SK-N-SH (cell line): ENCODE results near the gene FOXP1. TPM values are rescaled to one million over a fixed set of nuclear protein-coding genes. Genes with fewer than 3 reads are reported as not detected.

Experiments used
- CTCF ChIA-PET: fragments of 300-600, 350-600 bp; formaldehyde crosslinking; extraction: SDS; loops from one replicate; lab custom pipeline; 2021; lab: Yijun Ruan, JAX
- POLR2A ChIA-PET: fragments of 350-600 bp; sonication (Branson Sonifier 250); formaldehyde crosslinking; extraction: SDS; loops from one replicate; lab custom pipeline; 2020; ENCODE audit warnings: antibody characterized with exemption, inconsistent platforms; lab: Yijun Ruan, JAX
- DNase-seq: peaks from one replicate; pipeline ENCODE4 v3.0.0; 2012
- H2AFZ ChIP-seq: fragments of 200-600 bp; sonication (generic); 2 replicates; pipeline ENCODE4 v1.8.1; 2016; ENCODE audit warnings: antibody characterized with exemption, mild to moderate bottlenecking, low read depth
- H3F3A ChIP-seq: fragments of 200-600 bp; sonication (generic); replicated peaks from 2 replicates; pipeline ENCODE3; 2016; ENCODE audit warnings: antibody characterized with exemption, mild to moderate bottlenecking; ENCODE audit not compliant: insufficient read depth
- H3K27ac ChIP-seq, 2 experiments: fragments of 200-500 bp in 1 of 2; fragments of 200-600 bp in 1 of 2; sonication (Bioruptor generic) in 1 of 2; sonication (generic), shearing (Covaris generic) in 1 of 2; 2 replicates each; pipeline versions ENCODE4 v1.5.1 to v1.6.1; 2014 to 2016; ENCODE audit warnings: low read depth in 2 of 2, inconsistent platforms in 1 of 2, low read length in 1 of 2, mild to moderate bottlenecking in 1 of 2, mixed read lengths in 1 of 2
- H3K27me3 ChIP-seq: fragments of 200-600 bp; sonication (generic), shearing (Covaris generic); 2 replicates; pipeline ENCODE4 v1.6.1; 2016; ENCODE audit warnings: mixed run types; ENCODE audit not compliant: insufficient read depth
- H3K36me3 ChIP-seq, 2 experiments: fragments of 200-500 bp in 1 of 2; fragments of 200-600 bp in 1 of 2; sonication (Bioruptor generic) in 1 of 2; sonication (generic) in 1 of 2; replicated peaks in 1 of 2; 2 replicates each; pipeline versions ENCODE3 to v1.5.1; 2014 to 2016; ENCODE audit warnings: low read length in 1 of 2, mild to moderate bottlenecking in 1 of 2; ENCODE audit not compliant: insufficient read depth in 2 of 2, control insufficient read depth in 1 of 2
- H3K4me1 ChIP-seq, 2 experiments: fragments of 200-500 bp in 1 of 2; fragments of 200-600 bp in 1 of 2; sonication (Bioruptor generic) in 1 of 2; sonication (generic), shearing (Covaris generic) in 1 of 2; 2 replicates each; pipeline versions ENCODE4 v1.5.1 to v1.6.1; 2014 to 2016; ENCODE audit warnings: low read depth in 1 of 2, low read length in 1 of 2, mixed run types in 1 of 2; ENCODE audit not compliant: insufficient read depth in 2 of 2, control insufficient read depth in 1 of 2
- H3K4me2 ChIP-seq: fragments of 200-600 bp; sonication (generic), shearing (Covaris generic); 2 replicates; pipeline ENCODE4 v1.6.1; 2017; ENCODE audit warnings: mixed run types
- H3K4me3 ChIP-seq, 2 experiments: fragments of 200-500 bp in 1 of 2; fragments of 200-600 bp in 1 of 2; sonication (Bioruptor generic) in 1 of 2; sonication (generic), shearing (Covaris generic) in 1 of 2; 2 replicates each; pipeline versions ENCODE4 v1.5.1 to v1.8.1; 2014 to 2016; ENCODE audit warnings: low read depth in 2 of 2, inconsistent platforms in 1 of 2, low read length in 1 of 2, mild to moderate bottlenecking in 1 of 2, mixed read lengths in 1 of 2, moderate library complexity in 1 of 2
- H3K79me2 ChIP-seq: fragments of 200-600 bp; sonication (generic); 2 replicates; pipeline ENCODE4 v1.8.1; 2017; ENCODE audit warnings: mild to moderate bottlenecking; ENCODE audit not compliant: insufficient read depth
- H3K9ac ChIP-seq: fragments of 200-600 bp; sonication (generic); 2 replicates; pipeline ENCODE4 v1.6.1; 2017; ENCODE audit warnings: mixed run types
- H3K9me2 ChIP-seq: fragments of 200-600 bp; sonication (generic); 2 replicates; pipeline ENCODE4 v1.6.1; 2017; ENCODE audit warnings: mixed run types
- H3K9me3 ChIP-seq: fragments of 200-600 bp; sonication (generic); 2 replicates; pipeline ENCODE4 v1.6.1; 2017; ENCODE audit warnings: mixed run types, mild to moderate bottlenecking, moderate library complexity
- H4K20me1 ChIP-seq: fragments of 200-600 bp; sonication (generic); 2 replicates; pipeline ENCODE4 v1.6.1; 2017; ENCODE audit warnings: mild to moderate bottlenecking, mixed run types; ENCODE audit not compliant: insufficient read depth
- CHD2 ChIP-seq: fragments of 150-350 bp; IDR thresholded peaks from 2 replicates; pipeline ENCODE4 v1.6.1; 2018; ENCODE audit warnings: low read length; ENCODE audit not compliant: partially characterized antibody
- EP300 ChIP-seq, 2 experiments: IDR thresholded peaks; 2 replicates each; pipeline versions ENCODE4 v1.4.0 to v1.6.1; 2012; ENCODE audit warnings: borderline replicate concordance in 1 of 2, low read depth in 1 of 2, low read length in 1 of 2
- EZH2phosphoT487 ChIP-seq: fragments of 200-600 bp; sonication (generic); IDR thresholded peaks from 2 replicates; pipeline ENCODE4 v1.6.1; 2017; ENCODE audit warnings: low read depth, mixed run types, mild to moderate bottlenecking, antibody characterized with exemption, moderate library complexity, borderline replicate concordance
- GABPA ChIP-seq: IDR thresholded peaks from 2 replicates; pipeline ENCODE4 v1.4.0; 2012; ENCODE audit warnings: low read depth, mild to moderate bottlenecking
- JUND ChIP-seq: IDR thresholded peaks from 2 replicates; pipeline ENCODE4 v1.4.0; 2012
- MAX ChIP-seq: IDR thresholded peaks from 2 replicates; pipeline ENCODE4 v1.4.0; 2012; ENCODE audit warnings: low read depth
- MEF2A ChIP-seq: IDR thresholded peaks from 2 replicates; pipeline ENCODE4 v1.4.0; 2012; ENCODE audit warnings: low read depth, borderline replicate concordance
- PBX3 ChIP-seq: IDR thresholded peaks from 2 replicates; pipeline ENCODE4; 2012
- POLR2AphosphoS5 ChIP-seq: IDR thresholded peaks from 2 replicates; pipeline ENCODE4 v1.6.1; 2012; ENCODE audit warnings: low read depth, low read length
- RAD21 ChIP-seq: IDR thresholded peaks from 2 replicates; pipeline ENCODE4 v1.6.1; 2012; ENCODE audit warnings: mild to moderate bottlenecking, low read length
- RCOR1 ChIP-seq: fragments of 150-350 bp; IDR thresholded peaks from 2 replicates; pipeline ENCODE4 v1.6.1; 2017; ENCODE audit warnings: antibody characterized with exemption, low read length
- SIN3A ChIP-seq: IDR thresholded peaks from 2 replicates; pipeline ENCODE4 v1.6.1; 2012; ENCODE audit warnings: low read depth, mild to moderate bottlenecking, low read length, moderate library complexity, borderline replicate concordance
- TAF1 ChIP-seq: IDR thresholded peaks from 2 replicates; pipeline ENCODE4 v1.6.1; 2012; ENCODE audit warnings: low read depth, mild to moderate bottlenecking, low read length, moderate library complexity, borderline replicate concordance
- TEAD4 ChIP-seq: IDR thresholded peaks from 2 replicates; pipeline ENCODE4 v1.4.0; 2012; ENCODE audit warnings: mild to moderate bottlenecking, borderline replicate concordance; ENCODE audit not compliant: insufficient read depth
- WGBS: methylation state at CpG from one replicate; pipeline ENCODE4 v1.1.6; 2017; ENCODE audit warnings: low lambda C conversion rate; 5-methylcytosine and 5-hydroxymethylcytosine counted together
- polyA plus RNA-seq, 3 experiments: library from polyadenylated mRNA; depleted of rRNA; stranded (reverse); fragments of >200 nt; gene quantifications; 2 replicates each; pipeline ENCODE4 v1.2.3, GENCODE V29; 2012
- TF ChIP-seq, protein P1 (sequence below): IDR thresholded peaks from 2 replicates; pipeline ENCODE4 v1.4.0; 2012; ENCODE audit warnings: low read depth, borderline replicate concordance

FOXP1 gene
- polyA plus RNA-seq, 1 of the 3 experiments (the other 2 are of a cell fraction) = 8.8 TPM

- TF ChIP-seq RAD21 = no peak
- no peak for TF ChIP-seq POLR2AphosphoS5
- TF ChIP-seq, protein P1, sequence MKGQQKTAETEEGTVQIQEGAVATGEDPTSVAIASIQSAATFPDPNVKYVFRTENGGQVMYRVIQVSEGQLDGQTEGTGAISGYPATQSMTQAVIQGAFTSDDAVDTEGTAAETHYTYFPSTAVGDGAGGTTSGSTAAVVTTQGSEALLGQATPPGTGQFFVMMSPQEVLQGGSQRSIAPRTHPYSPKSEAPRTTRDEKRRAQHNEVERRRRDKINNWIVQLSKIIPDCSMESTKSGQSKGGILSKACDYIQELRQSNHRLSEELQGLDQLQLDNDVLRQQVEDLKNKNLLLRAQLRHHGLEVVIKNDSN = no peak
- TF ChIP-seq EZH2phosphoT487 = no peak
- no peak for TF ChIP-seq TAF1
- no peak for TF ChIP-seq EP300 (IDR thresholded peaks at IDR 0.05; ENCODE audit: borderline replicate concordance in 1 of 2, low read depth in 1 of 2, low read length in 1 of 2)
- TF ChIP-seq MAX = no peak
- no peak for TF ChIP-seq MEF2A
- no peak for TF ChIP-seq SIN3A
- TF ChIP-seq JUND = no peak
- TF ChIP-seq CHD2 = no peak
- no peak for TF ChIP-seq RCOR1
- no peak for TF ChIP-seq PBX3
- no peak for TF ChIP-seq TEAD4
- TF ChIP-seq GABPA = no peak
- TF ChIP-seq, all 33 proteins: peak for 0
- ChIA-PET POLR2A (no interaction called here), CTCF (no interaction called here)
- WGBS = 91% methylated on average over 17 of the region's 17 CpGs
- Histone ChIP-seq H3K27me3 (no peaks in the 10 kb centered on the region), H3K27ac (no peak overlapping the region), H3K79me2 (peaks cover 86% of the 10 kb centered on the region), H2AFZ (no peak overlapping the region), H3K9ac (no peak overlapping the region), H3K4me1 (peaks cover 0 to 14% of the 10 kb centered on the region in 2 experiments; a peak in 2 of 4 replicates), H3K4me3 (no peak overlapping the region), H3K9me3 (no peaks in the 10 kb centered on the region), H3K4me2 (no peak overlapping the region), H3F3A (peaks cover 18% of the 10 kb centered on the region), H4K20me1 (no peaks in the 10 kb centered on the region; the same call in 1 of the 2 replicates), H3K36me3 (no peaks in the 10 kb centered on the region), H3K9me2 (no peaks in the 10 kb centered on the region)
- no peak for DNase-seq
Observed at GRCh38 chr3:71432044-71432975, 151.2 kb downstream of the FOXP1 start.
